ENCODE results near the gene CD82.

Gene CD82

DNA sequence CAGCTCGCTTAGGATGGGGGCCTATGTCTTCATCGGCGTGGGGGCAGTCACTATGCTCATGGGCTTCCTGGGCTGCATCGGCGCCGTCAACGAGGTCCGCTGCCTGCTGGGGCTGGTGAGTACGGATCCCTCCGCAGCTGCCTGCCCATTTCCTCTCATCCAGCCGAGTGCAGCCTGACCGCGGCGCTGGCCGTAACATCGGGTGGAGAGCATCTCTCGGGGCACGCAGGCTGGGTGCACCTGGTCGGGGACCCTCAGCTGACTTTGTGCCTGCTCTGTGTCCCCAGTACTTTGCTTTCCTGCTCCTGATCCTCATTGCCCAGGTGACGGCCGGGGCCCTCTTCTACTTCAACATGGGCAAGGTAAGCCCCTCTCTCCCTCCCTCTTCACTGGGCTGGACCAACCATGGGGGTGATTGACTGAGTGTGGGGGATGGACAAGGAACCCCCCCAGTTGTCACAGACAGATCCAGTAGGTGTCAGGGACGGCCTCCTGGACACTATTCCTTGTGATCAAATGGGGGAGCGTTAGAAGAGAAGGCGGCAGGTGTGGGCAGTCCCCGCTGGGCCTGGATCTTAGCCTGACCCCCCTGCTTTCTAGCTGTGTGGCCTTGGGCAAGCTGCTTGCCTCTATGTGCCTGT lies 39.7 kb downstream of the CD82 start:
- DNase-seq (ENCODE audit: extremely low read depth, low read depth) = no peak
- H3K4me3 ChIP-seq (replicated peaks; ENCODE audit: low read depth, low read length) = no peak overlapping the region
- TF ChIP-seq, protein P1, sequence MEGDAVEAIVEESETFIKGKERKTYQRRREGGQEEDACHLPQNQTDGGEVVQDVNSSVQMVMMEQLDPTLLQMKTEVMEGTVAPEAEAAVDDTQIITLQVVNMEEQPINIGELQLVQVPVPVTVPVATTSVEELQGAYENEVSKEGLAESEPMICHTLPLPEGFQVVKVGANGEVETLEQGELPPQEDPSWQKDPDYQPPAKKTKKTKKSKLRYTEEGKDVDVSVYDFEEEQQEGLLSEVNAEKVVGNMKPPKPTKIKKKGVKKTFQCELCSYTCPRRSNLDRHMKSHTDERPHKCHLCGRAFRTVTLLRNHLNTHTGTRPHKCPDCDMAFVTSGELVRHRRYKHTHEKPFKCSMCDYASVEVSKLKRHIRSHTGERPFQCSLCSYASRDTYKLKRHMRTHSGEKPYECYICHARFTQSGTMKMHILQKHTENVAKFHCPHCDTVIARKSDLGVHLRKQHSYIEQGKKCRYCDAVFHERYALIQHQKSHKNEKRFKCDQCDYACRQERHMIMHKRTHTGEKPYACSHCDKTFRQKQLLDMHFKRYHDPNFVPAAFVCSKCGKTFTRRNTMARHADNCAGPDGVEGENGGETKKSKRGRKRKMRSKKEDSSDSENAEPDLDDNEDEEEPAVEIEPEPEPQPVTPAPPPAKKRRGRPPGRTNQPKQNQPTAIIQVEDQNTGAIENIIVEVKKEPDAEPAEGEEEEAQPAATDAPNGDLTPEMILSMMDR (IDR thresholded peaks at IDR 0.05; ENCODE audit: low read depth, low read length, missing control alignments) = no peak

DNA sequence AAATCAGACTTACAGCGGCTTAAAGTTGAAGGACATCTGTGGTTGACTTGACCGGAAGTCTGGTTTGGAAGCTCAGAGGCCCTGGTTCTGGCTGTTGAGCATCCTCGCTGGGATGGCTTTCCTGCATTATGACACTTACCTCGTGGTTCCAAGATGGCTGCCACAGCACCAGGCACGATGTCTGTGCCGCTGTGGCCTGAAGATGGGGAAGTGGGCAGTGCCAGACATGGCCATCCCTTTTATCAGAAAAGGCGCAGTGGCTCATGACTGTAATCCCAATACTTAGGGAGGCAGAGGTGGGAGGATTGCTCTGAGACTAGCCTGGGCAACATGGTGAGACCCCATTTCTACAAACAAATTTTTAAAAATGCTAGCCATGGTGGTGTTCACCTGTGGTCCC lies 40.5 kb downstream of the CD82 start:
- no peak overlapping the region for H3K4me3 ChIP-seq (replicated peaks; ENCODE audit: low read depth, low read length)
- TF ChIP-seq, protein P1 (IDR thresholded peaks at IDR 0.05; ENCODE audit: low read depth, low read length, missing control alignments) = no peak
- DNase-seq (ENCODE audit: extremely low read depth, low read depth) = no peak

DNA sequence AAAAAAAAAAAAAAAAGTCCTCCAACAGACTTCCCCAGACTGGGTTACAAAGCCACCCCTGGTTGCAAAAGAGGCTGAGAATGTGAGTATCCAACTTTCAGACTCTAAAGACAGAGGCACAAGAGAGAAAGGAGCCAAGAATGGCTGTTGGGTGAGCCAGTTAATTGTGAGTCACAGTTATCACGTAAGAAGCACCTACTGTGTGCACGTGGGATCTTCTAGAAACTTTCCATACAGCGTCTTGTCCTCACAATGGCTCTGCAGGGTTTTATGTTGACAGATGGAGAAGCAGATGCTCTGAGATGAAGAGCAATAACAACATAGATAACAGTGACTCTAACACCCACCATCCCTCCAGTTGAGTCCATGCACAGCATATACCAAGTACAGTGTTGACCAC lies 41.0 kb downstream of the CD82 start:
- H3K4me3 ChIP-seq (replicated peaks; ENCODE audit: low read depth, low read length) = no peak overlapping the region
- DNase-seq (ENCODE audit: extremely low read depth, low read depth) = no peak
- TF ChIP-seq, protein P1 (IDR thresholded peaks at IDR 0.05; ENCODE audit: low read depth, low read length, missing control alignments) = no peak

DNA sequence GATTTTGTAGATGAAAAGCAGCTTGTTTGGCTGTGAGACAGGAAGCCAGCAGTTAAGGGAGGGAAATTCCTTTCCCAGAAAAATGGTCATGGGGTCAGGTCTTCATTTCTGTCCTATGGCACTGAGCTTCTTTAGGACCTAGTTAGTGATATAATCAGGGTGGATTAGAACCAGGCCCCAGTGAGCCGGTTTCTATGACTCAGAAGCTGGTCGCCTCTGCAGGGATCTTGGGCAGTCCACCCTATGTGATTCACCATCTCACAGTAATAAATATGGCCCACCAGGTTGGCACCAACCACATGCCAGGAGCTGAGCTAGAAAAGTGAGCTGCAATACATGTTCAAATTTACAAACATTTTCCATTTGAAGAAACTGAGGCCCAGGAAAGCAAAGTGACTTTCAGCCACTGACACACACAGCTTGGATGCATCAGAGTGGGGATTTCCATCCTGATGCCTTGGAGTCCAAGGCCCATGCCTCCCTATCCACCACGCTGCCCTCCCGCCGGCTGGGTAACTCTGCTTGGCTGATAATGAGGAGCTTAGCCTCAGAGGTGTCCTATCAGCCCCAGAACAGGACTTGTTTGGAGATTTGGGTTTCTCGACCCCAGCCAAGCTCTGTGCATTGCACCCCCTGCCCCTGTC lies 42.0 kb downstream of the CD82 start:
- H3K4me3 ChIP-seq (replicated peaks; ENCODE audit: low read depth, low read length) = no peak overlapping the region
- DNase-seq (ENCODE audit: extremely low read depth, low read depth) = no peak

DNA sequence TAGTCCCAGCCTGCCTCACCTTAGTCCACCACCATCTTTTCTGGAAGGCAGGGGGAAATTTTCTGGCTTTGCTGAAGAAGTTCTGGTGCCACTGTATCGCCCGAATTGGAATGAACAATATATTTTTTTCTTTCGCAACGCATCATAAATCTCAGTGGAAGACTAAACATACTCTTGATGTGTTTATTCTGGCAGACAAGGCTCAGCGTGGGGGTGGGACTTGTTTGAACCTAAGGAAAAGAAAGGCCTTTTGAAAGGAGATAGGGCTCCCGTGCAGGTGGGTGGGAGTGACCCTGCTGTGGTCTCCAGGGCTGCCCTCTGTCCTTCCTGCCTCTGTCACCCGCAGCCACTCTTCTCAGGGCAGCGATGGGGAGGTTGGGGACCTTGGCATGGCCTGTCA lies 42.5 kb downstream of the CD82 start:
- TF ChIP-seq, protein P1 (IDR thresholded peaks at IDR 0.05; ENCODE audit: low read depth, low read length, missing control alignments) = no peak
- DNase-seq (ENCODE audit: extremely low read depth, low read depth) = no peak
- no peak overlapping the region for H3K4me3 ChIP-seq (replicated peaks; ENCODE audit: low read depth, low read length)

More for the DNA sequence above, 42.0 kb downstream of the CD82 start:
- TF ChIP-seq, protein P1 (IDR thresholded peaks at IDR 0.05; ENCODE audit: low read depth, low read length, missing control alignments) = no peak

DNA sequence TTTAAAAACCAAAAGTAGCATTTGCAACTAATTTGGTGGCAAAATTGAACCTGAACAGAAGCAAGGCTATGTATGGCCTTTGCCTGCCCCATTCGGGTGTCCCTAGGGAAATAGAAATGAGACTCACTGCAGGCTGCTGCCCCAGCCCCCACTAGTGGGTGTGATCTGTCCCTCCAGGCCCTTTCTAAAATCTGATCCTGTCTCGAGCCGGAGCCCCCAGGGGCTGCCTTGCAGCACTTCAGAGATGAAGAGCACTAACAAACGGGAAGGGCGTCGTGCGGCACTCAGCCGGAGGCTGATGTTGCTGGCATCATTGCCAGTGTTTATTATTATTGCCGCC lies 43.2 kb downstream of the CD82 start:
- TF ChIP-seq, protein P1 (IDR thresholded peaks at IDR 0.05; ENCODE audit: low read depth, low read length, missing control alignments) = no peak
- DNase-seq (ENCODE audit: extremely low read depth, low read depth) = no peak
- no peak overlapping the region for H3K4me3 ChIP-seq (replicated peaks; ENCODE audit: low read depth, low read length)

All from HFF-Myc (cell line).